Uterus (tissue), 2 donors: Measurements from ENCODE around the gene RNF157.

Experiments used
- POLR2A ChIP-seq, 2 donors: fragments of 450-650 bp; IDR thresholded peaks; one replicate each; pipeline ENCODE4 v1.6.1; 2016; ENCODE audit warnings: antibody characterized with exemption in 2 of 2, mild to moderate bottlenecking in 1 of 2, moderate library complexity in 1 of 2
- TF ChIP-seq, protein P1 (sequence below), 4 experiments: fragments of 200-600 bp in 2 of 4; fragments of 450-650 bp in 2 of 4; sonication (generic) in 2 of 4; IDR thresholded peaks; one replicate each; pipeline ENCODE4 v1.5.1; 2016 to 2019; ENCODE audit warnings: antibody characterized with exemption in 4 of 4, mild to moderate bottlenecking in 2 of 4, moderate library complexity in 1 of 4

DNA sequence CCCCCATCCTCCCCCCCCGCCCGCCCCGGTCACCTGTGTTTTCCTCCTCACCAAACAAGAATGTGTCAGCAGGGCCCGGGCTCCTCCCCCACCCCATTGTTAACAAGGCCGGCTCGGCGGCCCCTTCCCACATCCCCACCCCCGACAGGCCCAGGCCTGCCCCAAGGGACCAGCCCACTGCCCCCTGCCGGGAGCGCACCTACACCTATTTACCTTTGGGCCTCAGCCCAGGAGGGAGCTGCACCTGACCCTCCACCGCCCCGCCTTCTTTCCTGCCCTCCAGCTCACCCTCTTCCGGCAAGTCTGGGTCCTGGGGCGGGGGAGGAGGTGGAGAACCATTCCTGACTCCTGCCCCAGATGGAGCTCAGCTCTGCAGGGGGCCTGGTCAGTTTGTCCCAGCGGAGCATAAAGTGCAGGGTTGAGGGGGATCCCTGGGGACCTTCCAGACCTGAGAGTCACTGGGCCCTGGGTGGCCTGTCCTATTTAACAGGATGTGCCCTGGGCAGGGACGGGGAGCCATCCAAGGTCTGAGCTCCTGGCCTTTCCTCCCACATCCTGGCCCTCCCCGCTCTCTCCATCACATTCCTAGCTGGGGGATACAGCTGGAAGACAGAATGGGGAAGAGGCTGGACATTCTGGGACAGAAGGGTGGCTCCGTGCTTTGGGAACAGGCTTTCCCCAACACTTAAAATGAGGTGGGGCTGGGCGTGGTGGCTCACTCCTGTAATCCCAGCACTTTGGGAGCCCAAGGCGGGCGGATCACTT is 107.5 kb downstream of the RNF157 start:
- TF ChIP-seq POLR2A (IDR thresholded peaks at IDR 0.05) = peak in 1 of 2 donors; percentile 12
- TF ChIP-seq, protein P1, sequence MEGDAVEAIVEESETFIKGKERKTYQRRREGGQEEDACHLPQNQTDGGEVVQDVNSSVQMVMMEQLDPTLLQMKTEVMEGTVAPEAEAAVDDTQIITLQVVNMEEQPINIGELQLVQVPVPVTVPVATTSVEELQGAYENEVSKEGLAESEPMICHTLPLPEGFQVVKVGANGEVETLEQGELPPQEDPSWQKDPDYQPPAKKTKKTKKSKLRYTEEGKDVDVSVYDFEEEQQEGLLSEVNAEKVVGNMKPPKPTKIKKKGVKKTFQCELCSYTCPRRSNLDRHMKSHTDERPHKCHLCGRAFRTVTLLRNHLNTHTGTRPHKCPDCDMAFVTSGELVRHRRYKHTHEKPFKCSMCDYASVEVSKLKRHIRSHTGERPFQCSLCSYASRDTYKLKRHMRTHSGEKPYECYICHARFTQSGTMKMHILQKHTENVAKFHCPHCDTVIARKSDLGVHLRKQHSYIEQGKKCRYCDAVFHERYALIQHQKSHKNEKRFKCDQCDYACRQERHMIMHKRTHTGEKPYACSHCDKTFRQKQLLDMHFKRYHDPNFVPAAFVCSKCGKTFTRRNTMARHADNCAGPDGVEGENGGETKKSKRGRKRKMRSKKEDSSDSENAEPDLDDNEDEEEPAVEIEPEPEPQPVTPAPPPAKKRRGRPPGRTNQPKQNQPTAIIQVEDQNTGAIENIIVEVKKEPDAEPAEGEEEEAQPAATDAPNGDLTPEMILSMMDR (IDR thresholded peaks at IDR 0.05) = no peak
